Fibroblast of skin of right biceps (primary cell): ENCODE data around the gene VDAC2.

Experiments
- DNase-seq: peaks from one replicate; pipeline ENCODE4 v3.0.0-alpha.2; 2013

The VDAC2 gene

GRCh38 chr10:75231672-75232581 lies 21.3 kb downstream of the VDAC2 start:
- no peak for DNase-seq

- no peak for DNase-seq
Observed at GRCh38 chr10:75233444-75234016, 22.9 kb downstream of the VDAC2 start.

- DNase-seq: peak; percentile 87
Observed at GRCh38 chr10:75234017-75234682, 23.6 kb downstream of the VDAC2 start.

- DNase-seq: no peak
Observed at GRCh38 chr10:75234683-75235374, 24.2 kb downstream of the VDAC2 start.

GRCh38 chr10:75235375-75236177 lies 25.0 kb downstream of the VDAC2 start, which contains the start of gene COMTD1:
TSS of gene COMTD1 (minus strand) at chr10:75235957. CDS start at chr10:75235928, 29 bp downstream.
- peak; percentile 84 for DNase-seq

GRCh38 chr10:75236178-75236825 lies 25.7 kb downstream of the VDAC2 start:
- DNase-seq: no peak

- DNase-seq: no peak
Observed at GRCh38 chr10:75238182-75239095, 27.8 kb downstream of the VDAC2 start.

- no peak for DNase-seq
Observed at GRCh38 chr10:75239096-75239790, 28.6 kb downstream of the VDAC2 start.

- DNase-seq: no peak
Observed at GRCh38 chr10:75240329-75241076, 29.9 kb downstream of the VDAC2 start.

GRCh38 chr10:75243426-75243825 lies 32.8 kb downstream of the VDAC2 start:
- DNase-seq: no peak

GRCh38 chr10:75244487-75245353 lies 34.1 kb downstream of the VDAC2 start:
- DNase-seq: no peak

- no peak for DNase-seq
Observed at GRCh38 chr10:75245354-75246250, 35.0 kb downstream of the VDAC2 start.

GRCh38 chr10:75246506-75246905 lies 35.9 kb downstream of the VDAC2 start:
- DNase-seq: no peak

GRCh38 chr10:75247797-75248196 lies 37.2 kb downstream of the VDAC2 start:
- DNase-seq: no peak

- no peak for DNase-seq
Observed at GRCh38 chr10:75250934-75251333, 40.3 kb downstream of the VDAC2 start.

GRCh38 chr10:75253281-75254220 lies 43.0 kb downstream of the VDAC2 start:
- no peak for DNase-seq
